GM19193 (cell line): ENCODE results near the gene TAF5L.

Source experiments
- POLR2A ChIP-seq: IDR thresholded peaks from 4 replicates; pipeline ENCODE4 v1.6.1; 2011; ENCODE audit not compliant: insufficient read depth, insufficient read length; ENCODE audit errors: extremely low read depth

Gene TAF5L

DNA sequence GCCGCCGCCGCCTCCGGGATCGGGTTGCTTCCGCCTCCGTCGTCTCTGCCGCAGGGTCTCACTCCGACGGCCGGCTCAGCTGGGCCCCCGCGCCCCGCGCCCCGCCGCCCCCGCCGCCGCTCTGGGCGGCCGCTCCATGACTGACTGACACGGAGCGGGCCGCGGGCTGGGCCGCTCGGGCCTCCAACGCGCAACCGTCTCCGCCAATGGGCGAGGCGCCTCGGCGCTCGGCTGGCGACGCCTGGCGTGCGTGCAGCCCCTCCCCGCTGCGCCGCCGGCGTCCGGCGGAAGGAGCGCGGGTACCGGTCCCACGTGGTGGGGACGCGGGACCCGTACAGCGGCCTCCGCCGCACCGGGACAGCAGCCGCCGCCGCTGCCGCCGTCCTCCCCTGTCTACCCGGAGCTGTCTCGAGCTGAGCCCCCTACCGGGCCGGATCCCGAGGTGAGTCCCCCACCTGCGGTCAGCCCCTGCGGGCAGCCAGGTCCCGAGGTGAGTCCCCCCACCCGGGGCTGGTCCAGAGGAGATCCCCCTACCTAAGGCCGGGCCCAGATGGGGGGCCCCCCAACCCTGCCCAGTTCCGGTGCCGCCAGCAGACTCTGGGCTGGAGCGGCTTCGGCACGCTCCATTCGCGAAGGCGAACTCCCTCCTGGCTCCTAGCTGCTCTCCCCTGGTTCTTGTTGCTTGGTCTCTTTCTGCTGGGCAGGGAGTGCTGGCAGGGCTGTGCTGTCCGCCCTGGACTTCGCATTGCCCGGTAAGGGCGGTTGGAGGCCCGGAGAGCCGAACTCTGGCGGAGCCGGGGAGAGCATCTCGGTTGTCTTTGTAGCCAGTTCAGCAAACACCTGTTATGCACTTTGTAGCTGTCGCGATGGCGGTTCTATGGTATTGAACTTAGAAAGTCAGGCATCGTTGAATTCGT lies at the start of gene TAF5L, which contains the start of gene URB2:
TAF5L (minus strand) TSS at position 208 of the 917 bp plus-strand sequence. CDS start 11,640 bp downstream, outside the sequence.
URB2 (plus strand) TSS at position 333 of the 917 bp plus-strand sequence. CDS start 1,387 bp downstream, outside the sequence.
- peak; percentile 83 for TF ChIP-seq POLR2A

DNA sequence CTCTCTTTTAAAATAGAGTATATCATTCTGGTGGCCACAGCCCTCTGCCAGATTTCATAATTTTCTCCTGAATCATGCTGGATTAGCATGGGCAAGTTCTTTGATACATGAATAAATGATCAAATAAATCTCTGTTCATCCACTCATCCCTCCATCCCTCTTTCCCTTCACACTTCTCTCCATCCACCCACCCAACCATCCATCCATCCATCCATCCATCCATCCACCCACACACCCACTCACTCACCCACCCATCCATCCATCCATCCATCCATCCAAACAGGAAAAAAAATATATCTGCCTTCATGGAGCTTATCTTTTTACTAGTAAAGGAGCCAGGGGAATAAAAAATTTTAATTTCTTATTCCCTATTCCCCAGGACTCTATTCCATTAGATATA lies 49.5 kb upstream of the TAF5L start:
- no peak for TF ChIP-seq POLR2A

DNA sequence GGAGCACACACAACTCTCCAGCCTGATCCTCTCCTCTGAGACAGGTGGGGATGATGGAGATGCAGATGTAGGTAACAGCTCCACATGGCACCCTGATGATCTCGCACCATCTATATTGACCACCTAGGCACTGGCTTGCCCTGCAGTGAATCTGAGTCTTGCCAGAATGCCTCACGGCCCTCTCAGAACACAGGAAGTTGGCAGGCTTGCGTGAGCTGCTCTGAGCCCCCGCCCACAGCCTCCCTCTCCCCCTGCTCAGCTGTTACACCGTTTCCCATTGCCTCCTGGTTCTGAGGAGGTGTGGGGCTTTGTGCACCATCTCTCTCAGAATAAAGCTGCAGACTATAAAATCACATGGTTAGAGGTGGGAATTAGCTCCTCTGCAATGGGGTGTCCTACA lies 48.1 kb upstream of the TAF5L start:
- TF ChIP-seq POLR2A, result no peak

DNA sequence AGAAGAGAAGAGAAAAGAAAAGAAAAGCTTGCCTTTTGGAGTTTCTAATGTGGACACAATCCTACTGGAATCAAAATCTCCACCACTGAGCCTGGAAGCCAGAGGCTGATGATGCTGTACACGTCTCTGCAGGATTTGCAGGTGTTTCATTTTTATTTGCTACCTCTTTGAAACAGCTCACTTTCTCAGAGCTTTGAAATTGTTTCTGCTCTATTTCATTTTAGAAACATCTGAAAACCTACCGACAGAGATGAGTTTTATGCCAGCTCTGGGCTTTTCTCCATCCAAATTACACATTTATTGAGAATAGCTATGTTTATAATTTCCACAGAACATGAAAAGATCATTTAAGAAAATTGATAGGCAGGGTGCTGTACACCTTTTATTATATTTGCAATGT lies 46.3 kb upstream of the TAF5L start:
- TF ChIP-seq POLR2A, result no peak

DNA sequence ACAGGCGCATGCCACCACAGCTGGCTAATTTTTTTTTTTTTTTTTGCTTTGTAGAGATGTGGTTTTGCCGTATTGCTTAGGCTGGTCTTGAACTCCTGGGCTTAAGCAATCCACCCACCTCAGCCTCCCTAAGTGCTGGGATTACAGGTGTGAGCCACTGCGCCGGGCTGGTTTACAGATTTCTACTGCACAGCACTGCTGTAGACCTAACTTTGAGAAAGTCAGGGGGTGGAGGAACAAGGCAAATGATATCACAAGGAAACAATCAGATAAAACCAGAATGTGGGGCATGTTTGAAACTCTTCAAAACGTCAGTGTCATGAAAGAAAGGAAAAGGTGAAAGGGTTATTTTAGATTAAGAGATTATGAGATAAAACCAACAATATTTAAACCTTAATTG lies 45.4 kb upstream of the TAF5L start:
- TF ChIP-seq POLR2A, result no peak

DNA sequence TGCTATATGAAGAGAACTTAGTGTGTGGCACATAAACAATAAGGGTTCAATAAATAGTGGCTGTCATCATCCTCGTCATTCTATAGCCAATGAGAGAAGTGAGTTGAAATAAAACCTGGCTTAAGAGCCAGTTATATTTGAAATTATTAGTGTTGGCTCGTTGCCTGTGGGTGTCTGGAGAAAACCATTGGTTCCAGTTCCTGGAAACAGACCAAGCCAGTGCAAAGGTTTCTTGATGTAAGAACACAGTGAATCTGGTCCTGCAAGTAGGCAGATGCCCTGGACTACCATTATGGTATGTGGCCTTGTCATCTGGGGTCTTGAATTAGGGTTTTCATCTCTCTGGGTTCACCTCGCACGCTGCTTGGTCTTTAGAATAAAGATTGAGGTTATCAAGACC lies 43.4 kb upstream of the TAF5L start:
- TF ChIP-seq POLR2A, result no peak

DNA sequence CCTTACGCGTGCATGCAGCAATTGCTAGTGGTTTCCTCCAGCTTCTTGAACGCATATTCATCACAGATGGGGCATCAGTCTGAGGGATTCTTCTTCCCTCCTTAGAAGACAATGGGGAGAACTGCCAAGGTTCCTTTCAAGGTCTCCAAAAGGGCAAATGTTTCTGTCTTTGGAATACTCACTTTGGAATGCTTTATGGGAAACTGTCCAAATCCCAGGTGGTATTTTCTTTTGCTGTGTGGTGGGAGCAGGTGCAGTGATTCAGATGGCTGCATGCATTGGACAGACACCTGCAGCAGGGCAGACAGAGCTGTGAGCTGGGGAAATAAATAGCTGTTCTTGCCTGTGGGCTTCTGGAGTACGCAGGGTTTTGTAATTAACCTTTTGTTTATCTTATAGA lies 40.7 kb upstream of the TAF5L start:
- TF ChIP-seq POLR2A, result no peak

DNA sequence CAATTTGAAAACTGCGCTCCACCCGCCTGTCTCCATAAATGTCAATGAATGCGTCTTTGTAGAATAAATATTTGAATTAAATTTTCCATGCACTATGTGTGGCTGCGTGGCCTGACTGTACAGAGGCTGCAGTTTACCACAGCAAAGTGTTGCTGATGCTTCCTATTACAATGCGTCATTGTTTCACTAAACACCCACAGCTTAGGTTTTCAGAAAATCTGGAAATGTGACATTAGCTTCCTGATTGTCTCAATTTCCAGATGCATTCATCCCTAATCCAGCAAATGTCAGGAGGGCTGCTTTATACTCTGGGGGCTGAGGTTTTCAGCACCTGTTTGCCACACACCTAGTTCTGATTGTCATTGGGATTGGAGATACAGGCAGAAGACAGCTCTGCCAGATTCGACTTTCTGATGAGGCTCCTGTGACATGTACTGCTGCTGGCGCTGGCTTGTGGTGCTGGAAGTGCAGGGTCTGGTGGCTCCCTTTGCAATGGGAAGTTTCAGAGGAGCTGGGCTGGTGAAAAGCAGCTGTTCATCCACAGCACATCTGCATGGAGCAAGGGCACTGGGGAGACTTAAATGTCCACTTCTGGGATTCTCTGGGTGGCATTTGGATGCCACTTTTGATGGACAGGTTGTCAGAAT lies 40.1 kb upstream of the TAF5L start:
- TF ChIP-seq POLR2A, result no peak

DNA sequence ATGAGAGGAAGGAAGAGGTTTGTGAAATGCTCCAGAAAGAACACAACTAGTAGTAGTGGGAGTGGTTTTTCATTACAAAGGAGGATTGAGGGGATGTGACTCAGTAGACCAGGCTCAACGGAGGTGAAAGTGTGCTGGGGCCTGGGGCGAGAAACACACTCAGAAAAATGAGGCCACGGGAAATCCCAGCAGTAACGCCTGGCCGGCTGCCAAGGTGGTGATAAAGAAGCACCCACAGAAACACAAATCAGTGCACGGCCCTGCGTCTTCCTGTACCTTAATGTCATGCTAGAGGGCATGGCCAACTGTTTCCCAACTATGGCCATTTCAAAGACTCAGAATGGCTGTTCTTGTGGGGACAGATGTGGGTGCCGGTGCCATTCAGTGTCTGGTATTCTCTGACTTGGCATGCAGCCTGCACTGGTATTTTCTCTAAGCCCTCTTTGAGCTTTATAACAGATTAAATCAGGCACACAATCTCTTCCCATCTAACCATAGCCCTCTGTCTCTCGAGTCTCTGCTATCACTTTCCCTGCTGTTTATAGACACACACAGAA lies 38.3 kb upstream of the TAF5L start:
- TF ChIP-seq POLR2A, result no peak

DNA sequence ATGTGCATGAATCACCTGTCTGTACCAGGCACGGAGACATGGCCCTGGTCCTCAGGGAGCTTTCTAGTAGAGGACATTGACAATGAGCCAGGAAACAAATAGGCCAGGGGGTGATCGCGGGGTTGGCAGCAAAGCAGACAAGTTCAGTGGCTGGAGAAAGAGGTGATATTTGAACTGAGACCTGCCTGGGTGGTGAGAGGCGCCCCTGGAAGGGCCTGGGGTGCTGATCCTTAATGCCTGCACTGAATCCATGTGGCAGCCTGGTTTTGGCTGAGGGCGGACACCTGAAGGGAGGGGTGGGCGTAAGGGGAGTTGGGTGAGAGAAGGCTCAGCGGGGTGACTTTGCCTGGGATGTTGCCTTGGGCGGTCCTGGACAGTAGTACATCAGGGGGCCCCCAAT lies 36.0 kb upstream of the TAF5L start:
- no peak for TF ChIP-seq POLR2A

DNA sequence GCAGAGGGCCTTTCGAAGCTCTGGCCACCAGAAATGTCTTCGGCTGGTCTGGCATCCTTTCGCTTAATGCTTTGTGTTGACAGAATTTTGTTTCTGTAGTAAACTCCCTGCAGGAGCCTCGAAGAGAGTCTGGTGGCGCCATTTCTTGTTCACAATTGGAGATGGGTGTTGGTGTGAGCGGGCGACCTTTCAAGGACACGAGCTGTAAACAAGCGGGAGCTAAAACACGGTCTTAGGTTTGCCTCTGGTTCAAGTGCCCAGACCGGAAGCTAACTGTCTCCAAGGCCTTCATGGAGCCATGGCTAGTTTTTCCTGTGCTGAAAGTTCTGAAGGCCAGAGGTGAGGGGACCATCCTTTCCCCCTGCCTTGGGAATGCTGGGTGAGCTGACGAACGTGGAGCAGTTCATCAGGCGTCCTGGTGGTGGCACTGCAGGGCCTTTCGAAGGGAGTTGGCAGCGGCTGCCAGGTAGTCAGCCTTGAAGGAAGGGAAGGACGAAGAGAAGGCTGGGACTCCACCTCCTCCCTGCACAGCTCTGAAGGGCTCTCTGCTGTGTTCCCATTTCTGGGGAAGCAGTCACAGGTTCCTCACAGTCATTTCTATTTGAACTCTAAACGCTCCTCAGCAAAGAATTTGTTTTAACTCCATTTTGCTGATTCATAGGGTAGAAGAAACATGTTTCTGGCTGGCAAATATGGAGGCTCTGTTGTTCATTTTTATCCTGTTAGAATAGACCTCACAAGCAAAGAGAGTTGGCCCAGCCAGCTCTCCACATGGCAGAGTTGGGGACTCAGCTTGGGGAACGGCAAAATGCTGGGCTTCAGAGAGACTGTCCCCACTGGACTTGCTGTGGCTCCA lies 35.3 kb upstream of the TAF5L start:
- no peak for TF ChIP-seq POLR2A

DNA sequence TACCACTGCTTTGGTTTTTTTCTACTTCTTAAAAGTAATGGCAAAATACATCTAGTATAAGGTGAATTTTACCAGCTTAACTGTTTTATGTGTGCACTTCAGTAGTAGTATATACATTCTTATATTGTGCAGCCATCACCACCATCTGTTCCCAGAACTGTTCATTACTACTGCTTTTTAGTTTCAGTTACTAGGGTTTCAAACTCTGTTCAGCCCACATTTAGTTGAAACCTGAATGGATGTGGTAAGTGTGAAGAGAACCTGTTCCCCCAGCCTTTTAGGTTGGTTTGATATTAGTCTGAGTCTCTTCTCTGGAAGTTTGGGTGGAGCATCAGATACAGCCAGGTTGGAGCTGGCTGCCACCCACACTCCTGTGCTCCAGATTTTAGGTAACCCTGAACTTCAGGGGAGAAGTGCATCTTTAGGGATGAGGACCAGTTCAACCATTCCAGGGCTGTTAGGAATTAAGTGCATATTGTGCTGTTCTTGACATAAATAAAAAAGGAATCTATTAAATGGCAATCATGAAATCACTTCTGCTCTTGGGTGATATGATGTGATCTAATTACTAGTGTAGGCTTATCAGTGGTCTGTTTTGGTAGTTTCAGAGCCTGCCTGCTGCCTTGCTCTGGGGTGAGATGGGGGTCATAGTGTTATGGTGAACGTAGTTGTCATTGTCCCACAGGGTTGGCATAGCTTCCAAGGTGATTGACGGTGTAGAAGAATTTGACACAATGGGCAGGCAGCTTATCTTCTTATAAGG lies 32.3 kb upstream of the TAF5L start:
- no peak for TF ChIP-seq POLR2A

DNA sequence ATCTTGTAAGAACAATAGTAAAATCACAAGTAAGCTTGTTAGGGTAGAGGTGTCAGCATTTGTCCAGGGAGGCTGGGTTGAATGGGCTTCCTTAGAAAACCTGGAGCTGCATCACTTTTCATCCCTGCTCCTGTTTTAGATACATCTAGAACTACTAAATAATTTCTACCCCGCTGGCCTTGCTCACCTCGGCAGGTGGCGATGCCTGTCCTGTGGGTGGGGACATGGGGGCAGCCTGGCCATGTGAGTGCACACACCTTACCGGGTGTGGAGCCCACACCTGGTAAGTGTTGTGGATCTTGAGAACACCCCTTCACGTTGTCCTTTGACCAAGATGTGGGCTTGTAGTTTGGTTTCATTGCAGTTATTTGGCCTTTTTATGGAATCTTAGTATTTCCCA lies 29.9 kb upstream of the TAF5L start:
- TF ChIP-seq POLR2A, result no peak

DNA sequence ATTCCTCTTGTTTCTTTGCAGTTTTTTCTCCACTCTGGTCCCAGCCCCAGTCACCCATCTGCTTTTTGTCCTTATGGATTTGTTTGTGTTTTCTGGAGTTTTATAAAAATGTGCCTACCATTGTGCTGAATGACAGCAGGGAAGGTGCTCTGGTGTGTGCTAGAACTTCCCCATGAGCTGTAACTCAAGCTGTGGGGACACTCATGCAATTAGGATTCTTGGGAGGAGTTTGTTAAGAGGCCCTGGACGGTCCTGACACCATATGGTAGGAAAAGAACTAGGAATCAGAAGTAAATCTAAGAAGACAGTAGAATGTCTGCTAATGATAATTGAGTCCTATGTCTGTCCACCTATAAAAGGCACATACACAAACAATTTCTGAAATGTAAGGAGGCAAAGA lies 27.5 kb upstream of the TAF5L start:
- no peak for TF ChIP-seq POLR2A

DNA sequence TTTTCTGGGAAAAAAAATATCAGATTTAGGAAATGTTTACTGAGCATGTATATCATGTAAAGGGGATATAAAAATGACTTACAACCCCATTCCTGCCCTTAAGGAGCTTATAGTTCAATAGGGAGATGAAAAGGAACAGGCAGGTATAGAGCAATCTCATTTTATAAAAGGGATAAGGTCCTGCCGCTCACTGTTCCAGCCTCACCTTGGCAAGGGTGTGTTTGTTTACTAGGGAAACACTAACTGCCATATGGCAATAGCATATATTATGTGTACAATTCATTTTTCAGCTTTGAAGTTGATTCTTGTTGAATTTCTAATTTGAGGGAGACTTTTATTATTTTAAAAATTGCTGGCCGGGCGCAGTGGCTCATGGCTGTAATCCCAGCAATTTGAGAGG lies 25.6 kb upstream of the TAF5L start:
- no peak for TF ChIP-seq POLR2A

DNA sequence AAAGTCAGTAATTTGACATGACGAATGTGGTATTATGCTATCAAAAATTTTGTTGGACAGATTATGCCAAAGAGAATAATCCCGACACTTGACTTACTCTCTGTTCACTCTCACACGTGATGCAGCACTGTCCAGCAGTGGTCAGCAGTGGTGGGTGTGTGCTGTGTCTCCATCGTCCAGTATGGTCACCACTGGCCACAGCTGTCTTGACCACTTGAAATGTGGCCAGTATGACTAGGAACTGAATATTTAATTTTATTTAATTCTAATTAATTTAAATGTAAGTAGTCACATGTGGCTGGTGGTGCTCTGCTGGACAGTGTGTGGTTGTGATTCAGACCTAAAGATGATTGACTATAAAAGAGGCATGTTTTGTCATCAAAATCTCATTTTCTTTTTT lies 24.1 kb upstream of the TAF5L start:
- TF ChIP-seq POLR2A, result no peak
